ENCODE data around the gene BTG3. TPM values are rescaled to one million over a fixed set of nuclear protein-coding genes. Genes with fewer than 3 reads are reported as not detected.

Gene BTG3
- polyA plus RNA-seq, 4 donors, result 40.3 to 41.7 (median 41.1) TPM

DNA sequence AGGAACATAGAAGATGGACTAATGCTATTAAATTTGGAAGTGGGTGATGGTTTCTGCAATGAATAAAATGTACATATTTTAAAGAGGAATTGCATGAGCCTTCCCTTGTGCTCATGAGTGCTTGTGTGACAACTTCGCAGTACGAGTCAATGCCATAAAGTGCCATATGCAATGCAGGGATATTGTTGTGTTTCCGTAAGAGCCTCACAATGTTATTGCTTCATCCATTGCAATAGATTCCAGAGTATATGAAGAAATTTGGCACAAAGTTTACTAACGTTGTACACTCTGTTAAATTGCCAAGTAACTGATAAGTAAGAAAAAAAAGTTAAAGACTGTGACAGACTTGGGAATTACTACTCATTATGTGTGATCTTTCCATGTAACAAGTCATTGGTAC lies 22.3 kb downstream of the BTG3 start:
- DNase-seq (ENCODE audit: low read depth in 4 of 4, low spot score in 2 of 4), result no peak

GRCh38 chr21:17585875-17586450 lies 26.7 kb downstream of the BTG3 start:
- peak in 2 of 4 donors; percentile 13 to 28 for DNase-seq (ENCODE audit: low read depth in 4 of 4, low spot score in 2 of 4)

GRCh38 chr21:17583898-17584297 lies 28.8 kb downstream of the BTG3 start:
- no peak for DNase-seq (ENCODE audit: low read depth in 4 of 4, low spot score in 2 of 4)

- DNase-seq (ENCODE audit: low read depth in 4 of 4, low spot score in 2 of 4), result no peak
Observed at GRCh38 chr21:17580319-17580718, 32.4 kb downstream of the BTG3 start.

DNA sequence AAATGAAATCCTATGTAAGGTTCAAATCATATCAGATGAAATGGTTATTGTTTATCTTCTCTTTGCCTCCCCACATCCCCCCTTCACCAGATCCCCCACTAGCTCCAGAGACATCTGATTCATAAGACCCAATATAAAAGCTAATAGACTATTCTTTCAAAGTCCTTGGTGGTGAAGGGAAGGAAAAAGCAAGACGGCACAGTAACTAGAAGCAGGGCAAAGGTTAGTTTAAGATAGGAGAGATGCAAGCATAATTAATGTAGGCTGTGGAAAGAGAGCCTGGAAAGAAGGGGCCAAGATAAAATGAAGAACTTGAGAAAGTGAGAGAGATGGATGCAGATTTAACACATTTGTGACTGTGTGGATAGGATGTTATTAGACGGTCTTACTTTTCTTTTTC lies 33.8 kb downstream of the BTG3 start:
- no peak for DNase-seq (ENCODE audit: low read depth in 4 of 4, low spot score in 2 of 4)

- DNase-seq (ENCODE audit: low read depth in 4 of 4, low spot score in 2 of 4), result no peak
Observed at GRCh38 chr21:17578162-17578561, 34.5 kb downstream of the BTG3 start.

DNA sequence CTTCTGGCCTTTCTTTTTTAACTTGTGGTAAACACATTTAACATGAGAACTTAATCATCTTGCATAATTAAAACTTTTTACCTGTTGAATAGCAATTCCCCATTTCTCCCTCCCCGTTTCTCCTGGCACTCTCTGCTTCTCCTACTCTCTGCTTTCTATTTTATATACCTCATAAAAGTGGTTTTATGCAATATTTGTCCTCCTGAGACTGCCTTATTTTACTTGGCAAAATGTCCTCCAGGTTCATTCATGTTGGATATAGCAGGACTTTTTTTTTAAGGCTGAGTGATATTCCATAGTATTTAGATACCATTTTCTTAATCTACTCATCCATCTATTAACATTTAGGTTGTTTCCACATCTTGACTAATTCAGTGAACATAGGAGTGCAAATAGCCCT lies 35.0 kb downstream of the BTG3 start:
- no peak for DNase-seq (ENCODE audit: low read depth in 4 of 4, low spot score in 2 of 4)

DNA sequence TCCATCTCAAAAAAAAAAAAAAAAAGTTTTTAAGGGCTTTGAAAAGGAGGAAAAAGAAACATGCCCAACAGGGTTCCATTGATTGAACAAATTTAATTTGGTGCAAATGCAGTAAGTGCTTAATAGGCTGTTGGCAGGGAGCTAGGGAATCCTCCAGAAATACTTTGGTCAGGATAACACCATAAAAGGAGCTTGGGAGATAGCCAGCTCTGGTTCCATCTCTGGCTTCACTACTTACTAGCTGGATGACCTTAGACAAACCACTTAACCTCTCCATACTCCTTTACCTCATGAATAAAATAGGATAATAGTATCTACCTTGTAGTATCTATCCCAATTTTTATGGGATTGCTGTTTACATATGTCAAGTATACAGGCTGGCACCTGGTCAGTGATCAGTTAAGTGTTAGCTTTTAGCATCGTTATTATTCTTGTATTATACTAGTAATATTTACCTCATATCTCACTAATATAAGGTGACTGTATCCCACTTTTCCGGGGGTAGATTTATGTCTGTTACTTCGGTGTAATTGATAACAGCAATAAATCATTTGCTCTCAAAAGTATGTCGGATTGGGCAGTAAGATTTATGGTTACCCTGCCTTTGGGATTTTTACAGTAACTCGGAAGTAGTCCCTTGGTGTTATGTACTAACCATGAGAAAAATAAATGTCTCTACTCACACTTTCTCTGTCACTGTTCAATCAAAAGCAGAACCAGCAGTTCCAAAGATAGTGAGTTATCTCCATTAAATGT lies 36.4 kb downstream of the BTG3 start:
- DNase-seq (ENCODE audit: low read depth in 4 of 4, low spot score in 2 of 4), result no peak

DNA sequence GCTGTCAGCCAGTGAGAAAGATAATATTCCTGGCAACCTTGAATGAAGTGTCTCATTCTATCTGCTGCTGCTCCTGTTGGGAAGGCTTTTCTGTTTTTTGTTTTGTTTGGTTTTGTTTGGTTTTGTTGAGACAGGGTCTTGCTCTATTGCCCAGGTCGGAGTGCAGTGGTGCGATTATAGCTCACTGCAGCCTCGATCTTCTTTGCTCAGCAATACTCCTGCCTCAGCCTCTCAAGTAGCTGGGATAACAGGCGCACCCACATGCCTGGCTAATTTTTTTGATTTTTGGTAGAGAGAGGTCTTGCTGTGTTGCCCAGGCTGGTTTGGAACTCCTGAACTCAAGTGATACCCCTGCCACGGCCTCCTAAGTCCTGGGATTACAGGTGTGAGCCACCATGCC lies 37.6 kb downstream of the BTG3 start:
- DNase-seq (ENCODE audit: low read depth in 4 of 4, low spot score in 2 of 4), result no peak

DNA sequence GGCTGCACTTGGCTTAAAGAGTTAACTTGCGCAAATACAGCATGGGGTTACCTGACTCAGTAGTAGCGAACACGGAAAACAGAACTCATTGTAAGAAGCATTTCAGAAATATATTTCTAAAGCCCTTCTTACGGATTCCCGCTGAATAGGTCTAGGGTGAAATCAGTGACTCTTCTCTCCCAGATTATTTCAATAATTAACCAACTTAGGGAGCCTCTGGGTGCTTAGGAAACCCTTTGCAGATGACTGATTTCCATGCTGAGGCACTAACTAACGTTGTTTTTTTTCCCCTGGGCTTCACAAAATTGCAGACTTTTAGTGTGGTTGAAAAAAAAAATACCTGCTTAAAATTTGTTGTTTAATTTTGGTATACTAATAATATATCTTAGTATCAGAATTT lies 40.3 kb downstream of the BTG3 start:
- DNase-seq (ENCODE audit: low read depth in 4 of 4, low spot score in 2 of 4), result no peak

- DNase-seq (ENCODE audit: low read depth in 4 of 4, low spot score in 2 of 4), result no peak
Observed at GRCh38 chr21:17570786-17571185, 41.9 kb downstream of the BTG3 start.

DNA sequence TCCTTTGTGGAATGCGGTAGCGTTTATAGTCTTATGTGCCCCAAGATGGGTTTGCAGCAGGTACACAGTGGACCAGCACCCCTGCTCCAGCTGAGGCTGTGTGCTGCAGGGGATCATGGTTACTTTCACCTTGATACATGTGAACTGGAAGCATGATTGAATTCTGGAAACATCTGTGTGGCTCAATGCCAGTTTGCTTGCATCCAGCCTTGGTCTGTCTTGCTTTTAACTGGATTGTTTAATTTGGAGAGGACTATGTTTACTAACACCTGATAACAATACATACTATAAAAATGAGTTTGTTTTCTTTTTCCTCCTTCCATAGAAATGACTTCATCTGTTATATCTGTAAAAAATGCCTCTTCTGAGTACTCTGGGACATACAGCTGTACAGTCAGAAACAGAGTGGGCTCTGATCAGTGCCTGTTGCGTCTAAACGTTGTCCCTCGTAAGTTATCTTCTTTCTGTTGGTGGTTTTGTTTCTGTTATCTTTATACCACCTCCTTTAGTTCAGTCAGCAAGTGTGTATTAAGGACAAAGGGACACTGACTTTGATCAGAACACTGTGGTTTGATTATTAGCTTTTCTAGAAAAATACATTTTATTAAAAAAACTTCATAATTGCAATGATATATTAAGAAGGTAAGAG lies 52.2 kb downstream of the BTG3 start:
- DNase-seq (ENCODE audit: low read depth in 4 of 4, low spot score in 2 of 4), result no peak

DNA sequence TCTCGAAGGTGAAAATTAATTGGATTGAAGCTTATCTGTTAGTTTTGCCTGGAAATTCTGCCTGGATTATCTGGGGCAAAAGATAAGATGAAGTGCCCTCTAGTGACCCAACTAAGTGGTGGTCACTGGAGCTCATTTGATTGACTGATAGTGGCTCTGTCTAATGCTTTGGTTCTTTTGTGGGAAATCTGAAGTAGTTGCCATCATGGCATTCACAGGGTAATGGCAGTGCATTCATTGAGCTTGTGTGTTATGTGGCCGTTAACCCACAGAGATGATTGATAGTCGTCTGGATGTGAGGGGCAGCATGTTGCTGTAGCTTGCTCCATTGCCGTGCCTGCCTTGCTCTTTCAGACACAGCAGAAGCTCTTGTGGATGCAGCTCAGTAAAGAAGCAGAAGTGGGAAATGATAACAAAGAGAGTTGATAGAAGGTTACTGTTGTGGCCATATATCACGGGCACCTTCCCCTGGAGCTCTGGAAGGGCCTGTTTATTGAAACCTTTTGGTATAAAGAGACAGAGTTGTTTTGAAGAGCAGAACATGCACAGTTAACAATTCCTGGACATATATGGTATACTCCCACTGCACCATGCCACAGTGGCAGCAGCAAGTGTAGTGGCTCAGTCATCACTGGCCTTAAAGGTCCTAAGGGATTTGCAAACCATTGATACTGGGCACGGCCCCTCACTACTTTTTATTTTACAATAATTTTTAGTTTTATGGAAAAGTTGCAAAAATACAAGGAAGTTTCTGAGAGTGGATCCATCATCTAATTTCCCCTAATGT lies 57.8 kb downstream of the BTG3 start:
- DNase-seq (ENCODE audit: low read depth in 4 of 4, low spot score in 2 of 4), result no peak

DNA sequence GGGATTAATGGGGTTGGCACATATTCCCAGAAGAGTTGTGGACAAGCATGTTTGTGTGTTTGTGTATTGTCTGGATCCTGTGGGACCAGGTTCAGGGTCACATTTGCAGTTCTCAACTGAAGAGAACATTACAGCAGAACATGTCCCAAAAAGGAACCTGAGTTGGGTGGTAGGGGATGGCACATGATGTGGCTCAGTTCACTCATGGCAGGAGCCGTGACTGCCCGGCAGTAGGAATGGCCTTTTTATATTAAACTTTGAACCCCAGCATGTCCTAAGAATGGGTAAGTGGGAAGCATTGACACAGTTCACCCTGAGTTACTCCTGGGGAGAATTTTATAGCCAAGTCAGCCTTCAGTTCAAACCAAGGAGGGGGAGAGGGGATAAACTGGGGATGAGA lies 58.6 kb downstream of the BTG3 start:
- no peak for DNase-seq (ENCODE audit: low read depth in 4 of 4, low spot score in 2 of 4)

GRCh38 chr21:17552410-17552809 lies 60.3 kb downstream of the BTG3 start:
- no peak for DNase-seq (ENCODE audit: low read depth in 4 of 4, low spot score in 2 of 4)

DNA sequence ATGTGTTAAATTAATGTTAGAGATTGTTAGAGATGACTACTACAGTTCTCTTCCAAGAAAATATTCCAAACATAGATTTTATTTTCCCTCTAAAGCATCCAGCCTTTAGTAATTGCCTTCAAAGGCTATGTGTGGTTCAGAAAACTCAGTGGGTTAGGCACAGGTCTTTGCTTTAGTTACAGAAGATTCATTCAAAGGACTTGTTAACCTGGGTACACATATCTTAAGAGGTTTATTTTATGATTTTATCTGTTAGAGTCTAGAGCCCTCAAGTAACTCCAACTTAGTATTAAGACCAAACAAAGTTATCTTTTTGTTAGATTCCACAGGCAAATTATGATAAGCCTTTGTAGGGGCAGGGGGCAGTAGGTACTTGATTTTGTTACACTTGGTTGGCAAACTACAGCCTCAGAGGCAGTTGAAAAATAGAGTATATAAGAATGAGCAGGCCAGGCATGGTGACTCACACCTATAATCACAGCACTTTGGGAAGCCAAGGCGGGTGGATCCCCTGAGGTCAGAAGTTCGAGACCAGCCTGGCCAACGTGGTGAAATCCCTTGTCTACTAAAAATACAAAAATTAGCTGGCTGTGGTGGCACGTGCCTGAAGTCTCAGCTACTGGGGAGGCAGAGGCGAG lies 61.9 kb downstream of the BTG3 start:
- no peak for DNase-seq (ENCODE audit: low read depth in 4 of 4, low spot score in 2 of 4)

- no peak for DNase-seq (ENCODE audit: low read depth in 4 of 4, low spot score in 2 of 4)
Observed at GRCh38 chr21:17548262-17548661, 64.4 kb downstream of the BTG3 start.

- DNase-seq (ENCODE audit: low read depth in 4 of 4, low spot score in 2 of 4), result no peak
Observed at GRCh38 chr21:17545007-17545406, 67.7 kb downstream of the BTG3 start.

Data from left renal cortex interstitium (tissue), 4 donors.